GM19468 (cell line): ENCODE measurements around the gene NLGN4Y.

Source experiments
- ATAC-seq: cut with Tn5 transposase; IDR thresholded peaks from one replicate; pipeline ENCODE4 v1.9.1; 2021; ENCODE audit warnings: mild to moderate bottlenecking, moderate library complexity, moderate number of reproducible peaks; ENCODE audit not compliant: unreplicated experiment; ENCODE audit errors: extremely low read depth

The NLGN4Y gene

DNA sequence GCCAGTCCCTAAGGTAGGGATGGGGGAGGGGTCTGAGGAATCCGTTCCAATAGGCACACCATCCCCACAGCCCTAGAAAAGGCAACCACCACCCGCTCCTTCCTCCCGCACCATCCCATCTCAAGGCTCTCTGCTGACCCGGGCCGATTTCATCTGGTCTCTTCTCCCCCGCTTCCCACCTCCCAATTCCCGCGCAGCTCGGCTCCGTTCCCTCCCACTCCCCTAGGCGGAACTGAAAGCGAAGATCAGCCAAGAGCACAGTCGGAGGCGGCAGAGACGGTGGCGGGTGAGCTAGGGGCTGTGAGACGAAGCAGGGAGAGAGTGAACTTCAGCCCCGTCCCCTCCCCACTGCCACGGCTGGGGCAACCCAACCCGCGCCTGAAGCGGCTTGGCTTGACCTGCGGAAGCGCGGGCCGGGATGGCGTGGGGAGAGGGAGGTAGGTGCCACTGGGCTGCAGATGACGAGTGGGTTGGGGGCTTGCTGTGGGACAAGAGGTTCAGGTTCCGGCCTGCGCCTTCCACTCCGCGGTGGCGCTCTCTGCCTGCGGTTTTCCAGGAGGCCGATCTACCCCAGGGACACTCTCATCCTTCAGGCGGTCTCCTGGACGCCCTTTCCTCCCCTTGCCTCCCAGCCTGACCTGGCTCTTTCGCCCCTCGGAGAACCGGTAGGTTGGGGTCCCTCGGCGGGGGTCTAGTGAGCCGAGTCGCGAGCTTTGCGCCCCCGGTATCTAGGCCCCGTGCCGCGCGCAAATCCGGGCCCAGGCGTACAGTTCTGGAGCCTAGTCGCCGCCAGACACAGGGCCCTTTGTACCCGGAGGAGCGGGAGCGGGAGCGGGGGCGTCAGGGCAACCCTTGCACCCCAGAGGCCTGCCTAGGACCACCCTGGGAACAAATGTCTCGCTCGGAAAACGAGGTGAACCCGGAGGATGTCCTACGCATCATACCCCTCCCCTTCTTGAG, at the start of gene NLGN4Y:
NLGN4Y (plus strand) TSS at position 258 of the 960 bp plus-strand sequence. CDS start 97,591 bp downstream, outside the sequence.
- ATAC-seq, result no peak

DNA sequence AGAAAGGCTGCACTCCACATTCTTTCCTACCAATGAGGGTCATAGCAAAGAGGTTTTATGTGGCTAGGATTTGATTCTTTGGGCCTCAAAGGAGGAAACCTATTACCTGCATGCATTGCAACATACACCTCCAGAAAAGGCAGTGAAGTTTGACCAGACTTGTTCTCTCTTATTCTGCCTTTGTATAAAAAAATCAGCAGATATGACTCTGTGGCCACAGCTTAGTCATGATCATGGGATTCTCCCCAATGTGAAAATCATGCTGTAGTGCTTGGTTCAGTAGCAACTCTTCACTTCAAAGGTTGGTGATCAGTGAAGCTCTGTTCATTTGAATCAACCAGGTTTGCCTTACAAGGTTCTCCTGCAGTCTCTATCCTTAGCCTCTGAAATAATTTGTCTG, 38.4 kb upstream of the NLGN4Y start:
- ATAC-seq, result no peak

DNA sequence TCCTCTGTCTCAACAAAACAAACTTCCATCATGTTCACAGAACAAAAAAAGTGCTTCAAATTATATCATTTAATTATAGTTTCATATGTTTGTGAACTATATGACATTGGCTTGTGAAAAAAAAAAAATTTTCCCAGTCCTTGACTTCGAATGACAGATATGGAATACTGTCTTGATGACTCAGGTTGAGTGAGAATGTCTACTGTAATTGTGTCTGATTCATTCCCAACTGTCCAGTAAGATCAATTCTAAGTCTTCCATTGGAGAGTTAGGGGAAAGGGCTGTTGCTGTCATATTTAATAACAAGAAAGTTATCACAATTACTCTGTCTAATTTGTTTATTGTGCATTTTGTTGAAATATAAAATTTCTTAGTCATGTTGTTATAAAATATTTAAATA, 34.1 kb upstream of the NLGN4Y start:
- no peak for ATAC-seq

DNA sequence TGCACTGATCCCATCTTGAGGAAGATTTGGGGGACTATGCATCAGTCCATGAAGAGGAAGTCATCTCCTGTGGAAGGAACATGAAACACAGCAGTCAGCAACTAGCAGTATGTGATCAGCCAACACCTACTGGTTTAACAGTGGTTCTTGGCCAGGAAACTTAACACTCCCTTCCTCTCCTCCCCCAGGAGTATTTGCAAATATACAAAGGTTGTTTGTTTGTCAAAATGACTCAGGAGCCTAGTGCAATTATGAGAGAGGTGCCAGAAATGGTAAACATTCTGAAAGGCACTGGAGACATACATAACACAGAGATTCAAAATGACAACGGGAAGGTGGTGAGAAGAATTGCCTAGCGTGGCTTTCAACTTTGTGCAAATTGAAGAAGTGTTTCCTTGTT, 26.3 kb upstream of the NLGN4Y start:
- no peak for ATAC-seq

DNA sequence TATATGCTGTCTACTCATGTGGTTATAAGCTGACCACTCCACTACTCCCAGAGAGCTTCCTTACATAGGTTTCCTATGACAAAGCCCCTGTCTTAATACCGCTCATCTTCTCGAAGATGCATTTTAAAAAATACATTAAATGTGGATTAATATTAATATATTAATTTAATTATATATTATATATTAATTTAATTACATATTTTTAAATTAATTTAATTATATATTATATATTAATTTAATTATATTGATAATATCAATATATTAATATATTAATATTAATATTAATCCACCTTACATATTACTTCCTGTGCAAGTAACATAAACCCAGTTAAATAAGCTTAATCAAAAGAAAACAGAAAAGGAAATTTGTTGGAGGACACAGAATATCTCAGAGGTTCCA, 19.7 kb upstream of the NLGN4Y start:
- ATAC-seq, result no peak

DNA sequence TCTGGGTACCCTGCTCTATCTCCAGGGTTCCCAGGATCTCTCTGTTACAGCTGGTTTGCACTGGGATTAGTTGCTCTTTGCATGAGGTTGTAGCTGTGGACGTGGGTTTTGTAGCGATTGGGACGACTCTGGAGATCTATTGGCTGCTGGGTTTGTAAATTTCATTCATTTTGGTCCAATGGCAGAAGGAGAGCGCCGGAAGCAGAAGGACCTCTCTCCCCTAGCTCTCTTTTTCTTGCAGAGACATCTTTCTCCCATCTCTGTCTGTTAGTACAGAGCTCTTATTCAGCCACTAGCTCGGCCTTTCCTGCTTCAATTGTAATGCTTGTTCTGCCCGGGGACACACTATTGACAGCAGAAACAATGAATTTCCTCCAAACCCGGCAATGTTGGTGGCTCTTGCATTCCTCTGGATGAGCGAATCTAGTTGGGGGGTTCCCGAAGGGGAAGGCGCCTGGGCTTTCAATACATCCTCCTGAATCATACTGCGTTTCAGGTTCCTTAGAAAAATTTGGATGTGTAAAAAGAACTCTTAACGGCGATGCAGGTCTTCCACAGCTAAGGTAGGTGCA, 1.9 kb upstream of the NLGN4Y start:
- no peak for ATAC-seq

DNA sequence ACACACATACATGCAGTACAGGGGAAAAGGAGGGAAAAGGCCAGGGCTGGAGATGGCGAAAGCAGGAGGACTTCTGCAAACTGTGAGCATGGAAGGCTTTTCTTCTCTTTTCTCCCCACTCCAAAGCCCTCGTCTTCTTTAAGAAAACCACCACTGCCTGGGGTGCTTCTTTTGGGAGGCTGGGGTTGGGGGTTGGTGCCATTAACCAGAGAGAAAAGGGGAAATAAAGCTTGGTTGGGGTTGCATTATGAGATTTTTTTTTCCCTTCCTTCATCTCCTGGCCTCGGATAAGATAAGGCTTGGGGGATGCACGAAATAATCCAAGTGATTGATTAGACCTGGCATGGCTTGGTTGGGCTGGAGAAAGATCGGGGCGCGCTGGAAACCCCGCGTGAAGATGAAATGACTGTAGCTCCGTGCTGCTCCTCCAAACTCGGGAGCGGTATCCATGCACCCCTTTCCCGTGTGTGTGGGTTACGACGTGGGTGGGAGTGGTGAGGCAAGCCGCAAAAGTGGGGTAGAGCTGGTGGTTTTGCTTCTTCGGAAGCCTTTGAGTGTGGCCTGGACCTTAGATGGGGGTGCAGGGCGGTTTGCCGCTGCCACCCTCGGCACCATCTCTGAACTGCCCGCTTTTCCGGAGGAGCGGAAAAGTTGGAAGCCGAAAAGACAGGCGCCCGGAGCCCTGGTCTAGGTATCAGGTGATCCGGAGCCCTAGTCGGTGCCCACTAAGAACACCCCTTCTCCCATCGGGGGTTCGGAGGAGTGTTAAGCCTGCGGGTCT, 648 bp upstream of the NLGN4Y start:
- no peak for ATAC-seq

DNA sequence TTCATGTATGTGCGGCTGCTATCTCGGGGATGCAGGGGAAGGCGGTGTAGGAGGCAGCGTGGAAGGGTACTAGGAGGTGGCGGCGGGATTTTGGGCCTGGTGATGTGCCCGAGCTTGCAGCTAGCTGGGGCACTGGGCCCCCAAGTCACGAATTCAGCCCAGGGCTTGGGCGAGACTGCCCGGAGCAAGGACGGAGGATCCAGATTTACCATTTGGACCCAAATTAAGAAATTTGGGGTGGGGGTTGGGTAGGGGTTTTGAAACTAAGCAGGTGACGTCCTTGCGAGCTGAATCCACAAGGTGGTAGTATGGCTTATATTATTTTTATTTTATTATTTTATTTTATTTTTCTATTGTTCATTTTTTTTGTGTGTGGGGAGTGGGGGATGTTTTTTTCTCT, 986 bp downstream of the NLGN4Y start:
- no peak for ATAC-seq

DNA sequence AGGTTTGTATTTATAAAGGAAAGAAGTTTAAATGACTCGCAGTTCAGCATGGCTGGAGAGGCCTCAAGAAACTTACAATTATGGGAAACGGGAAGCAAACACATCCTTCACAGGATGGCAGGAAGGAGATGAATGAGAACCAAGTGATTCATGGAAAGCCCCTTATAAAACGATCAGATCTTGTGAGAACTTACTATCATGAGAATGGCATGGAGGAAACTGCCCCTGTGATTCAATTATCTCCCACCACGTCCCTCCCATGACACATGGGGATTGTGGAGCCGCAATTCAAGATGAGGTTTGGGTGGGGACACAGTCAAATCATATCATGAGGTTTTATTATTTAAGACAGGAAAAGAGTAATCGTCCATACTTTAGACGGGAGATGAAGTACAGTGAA, 4.0 kb downstream of the NLGN4Y start:
- no peak for ATAC-seq

DNA sequence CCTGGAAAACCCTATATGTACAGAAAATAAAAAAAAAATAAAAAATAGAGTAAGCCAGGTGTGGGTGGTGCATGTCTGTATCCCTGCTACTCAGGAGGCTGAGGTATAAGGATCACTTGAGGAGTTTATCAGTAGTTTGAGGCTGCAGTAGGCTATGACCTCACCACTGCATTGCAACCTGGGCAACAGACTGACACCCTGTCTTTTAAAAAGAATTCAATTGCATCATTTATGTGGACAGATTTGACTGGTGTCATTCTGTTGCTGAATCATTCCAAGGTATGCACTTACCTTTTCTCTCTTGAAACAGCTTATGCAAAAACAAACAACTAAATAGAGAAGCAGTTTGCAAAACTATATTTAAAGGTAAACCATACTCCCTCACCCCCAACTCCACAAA, 12.4 kb downstream of the NLGN4Y start:
- no peak for ATAC-seq

DNA sequence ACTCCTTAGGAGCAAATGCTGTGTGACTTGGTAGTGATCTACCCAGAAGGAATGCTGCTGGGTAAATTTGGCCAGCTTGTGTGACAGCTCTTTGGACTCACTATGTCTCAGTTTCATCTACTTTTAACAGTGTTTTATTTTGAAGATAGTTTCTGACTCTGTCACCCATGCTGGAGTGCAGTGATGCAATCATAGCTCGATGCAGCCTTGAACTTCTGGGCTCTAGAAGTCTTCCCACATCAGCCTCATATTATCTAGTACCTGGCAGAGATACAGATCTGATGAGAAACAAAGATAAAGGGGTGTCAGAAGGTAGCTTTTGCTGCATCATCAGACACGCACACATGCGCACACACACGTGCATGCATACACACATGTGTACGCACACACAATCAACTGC, 19.2 kb downstream of the NLGN4Y start:
- ATAC-seq, result no peak

DNA sequence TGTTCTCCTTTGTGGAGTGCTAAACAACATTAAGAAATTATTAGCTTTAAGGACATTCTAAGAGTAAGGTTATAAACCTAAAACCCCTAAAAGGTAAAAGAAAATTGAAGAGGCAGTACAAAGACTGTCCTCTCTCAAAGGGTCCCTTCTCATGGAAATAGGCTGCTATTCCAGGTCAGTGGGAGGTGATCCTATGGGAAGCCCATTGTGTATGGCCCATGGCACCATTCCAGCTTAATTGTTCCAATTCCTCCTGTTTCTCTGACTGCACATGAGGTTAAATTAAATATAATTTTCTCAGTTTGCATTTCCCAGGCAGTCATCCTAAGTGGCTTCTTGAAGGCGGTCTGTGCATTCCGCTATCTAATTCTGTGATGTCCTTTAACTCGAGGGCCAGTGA, 57.0 kb downstream of the NLGN4Y start:
- no peak for ATAC-seq

DNA sequence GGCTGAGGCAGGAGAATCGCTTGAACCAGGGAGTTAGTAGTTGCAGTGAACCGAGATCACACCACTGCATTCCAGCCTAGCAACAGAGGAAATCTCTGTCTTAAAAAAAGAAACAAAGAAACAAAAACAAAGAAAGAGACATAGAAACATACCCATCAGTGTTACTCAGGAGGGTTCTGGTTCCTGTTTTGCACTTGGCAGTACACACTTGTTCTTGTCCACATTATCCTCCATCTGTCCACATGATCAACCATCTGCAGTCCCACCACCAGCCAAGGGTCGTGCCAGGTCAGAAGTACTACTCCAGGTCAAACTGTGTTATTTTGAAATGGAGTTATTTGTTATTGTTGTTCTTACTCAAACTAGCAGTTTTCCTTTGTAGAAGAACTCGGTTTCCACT, 62.4 kb downstream of the NLGN4Y start:
- ATAC-seq, result no peak

DNA sequence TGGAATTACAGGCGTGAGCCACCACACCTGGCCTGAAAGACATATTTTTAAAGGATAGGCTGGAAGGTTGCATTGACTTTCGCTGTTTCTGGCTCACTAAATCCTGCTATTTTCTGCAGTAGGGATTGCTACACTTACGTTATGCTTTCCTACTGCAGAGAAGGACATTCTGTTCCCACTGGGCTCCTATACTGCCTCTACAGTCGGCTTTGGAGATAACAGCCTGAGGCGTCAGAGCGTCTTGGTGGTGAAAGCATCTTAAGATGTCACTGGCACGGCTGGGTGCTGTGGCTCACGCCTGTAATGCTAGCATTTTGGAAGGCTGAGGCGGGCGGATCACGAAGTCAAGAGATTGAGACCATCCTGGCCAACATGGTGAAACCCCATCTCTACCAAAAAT, 77.0 kb downstream of the NLGN4Y start:
- no peak for ATAC-seq

DNA sequence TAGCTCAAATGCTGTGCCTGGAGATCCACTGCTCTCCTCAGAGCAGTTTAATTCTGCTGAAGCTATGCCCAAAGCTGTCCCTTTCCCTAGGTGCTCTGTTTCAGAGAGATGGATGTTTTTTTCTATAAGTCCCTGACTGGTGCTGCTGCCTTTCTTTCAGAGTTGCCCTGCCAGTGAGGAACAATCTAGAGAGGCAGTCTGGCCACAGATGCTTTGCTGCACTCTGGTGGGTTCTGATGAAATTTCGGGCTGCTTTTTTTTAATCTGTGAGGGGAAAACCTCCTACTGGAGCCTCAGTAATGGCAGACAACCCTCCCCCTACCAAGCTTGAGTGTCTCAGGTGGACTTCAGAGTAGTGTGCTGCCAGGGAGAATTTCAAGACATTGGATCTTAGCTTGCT, 93.3 kb downstream of the NLGN4Y start:
- no peak for ATAC-seq

DNA sequence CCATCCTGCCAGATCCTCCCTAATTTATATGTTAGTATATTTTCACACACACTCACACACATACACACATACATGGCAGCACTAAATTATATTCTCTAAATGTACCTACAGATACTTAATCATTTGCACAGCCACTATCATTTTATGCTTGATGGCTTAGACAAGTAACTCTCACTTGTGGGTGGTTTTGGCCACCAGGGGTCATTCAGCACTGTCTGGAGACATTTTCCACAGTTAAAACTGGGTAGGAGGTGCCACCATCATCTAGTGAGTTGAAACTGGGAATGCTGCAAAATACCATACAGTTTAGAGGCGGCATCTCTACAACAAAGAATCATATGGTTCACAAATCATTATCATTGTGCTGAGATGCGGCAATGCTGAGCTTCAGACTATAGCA, 94.2 kb downstream of the NLGN4Y start:
- no peak for ATAC-seq

DNA sequence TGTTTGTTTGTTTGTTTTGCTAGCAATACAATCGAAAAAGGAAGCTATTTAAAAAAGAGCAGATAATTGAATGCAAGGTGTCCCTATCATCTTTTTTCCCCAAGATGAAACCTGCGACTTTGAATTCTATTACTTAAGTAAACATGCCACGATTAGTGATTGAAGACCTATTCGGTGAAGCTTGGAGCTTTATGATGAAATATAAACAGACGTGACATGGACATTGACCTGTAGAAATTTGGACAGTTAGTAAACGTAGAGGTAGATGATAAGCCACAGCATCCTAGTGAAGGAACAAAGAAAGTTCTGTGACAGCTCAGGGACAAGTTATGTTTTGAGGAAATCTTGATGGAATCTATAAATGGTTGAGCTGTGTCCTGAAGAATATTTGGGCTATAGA, 103.9 kb downstream of the NLGN4Y start:
- no peak for ATAC-seq

DNA sequence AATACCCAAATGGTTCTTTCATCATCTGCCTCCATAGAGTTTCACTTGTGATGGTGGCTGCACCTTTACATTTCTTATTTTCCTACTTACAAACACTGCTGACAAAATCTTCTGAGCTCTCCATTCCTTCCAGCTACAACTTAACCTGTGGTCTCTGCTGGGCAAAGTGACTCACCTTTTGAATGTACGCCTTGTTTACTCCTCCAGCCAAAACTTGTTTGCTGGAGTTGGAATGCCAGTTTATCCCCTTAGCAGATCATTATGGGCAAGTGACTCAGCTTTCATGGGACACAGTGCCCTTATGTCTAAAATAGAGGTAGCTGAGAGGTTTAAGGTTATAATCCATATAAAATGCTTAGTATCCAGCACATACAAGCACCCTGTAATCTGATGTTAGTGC, 107.3 kb downstream of the NLGN4Y start:
- no peak for ATAC-seq

DNA sequence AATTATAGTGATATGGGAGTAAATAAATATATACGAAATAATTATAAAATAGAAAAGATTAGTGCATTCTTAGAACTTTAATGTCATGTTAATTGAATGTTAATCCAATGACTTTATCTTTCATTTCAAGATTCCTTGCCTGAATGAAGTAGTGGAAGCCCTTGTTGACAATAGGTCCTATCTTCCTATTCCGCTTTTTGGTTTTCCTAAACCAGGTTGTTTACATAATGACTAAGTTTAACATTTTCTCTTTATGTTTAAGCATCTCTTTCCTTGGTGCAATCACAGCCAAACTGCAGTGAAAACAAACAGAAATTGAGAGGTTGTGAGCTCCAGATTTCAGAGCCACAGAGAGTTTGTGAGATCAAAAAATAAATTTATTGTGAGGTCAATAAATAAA, 109.4 kb downstream of the NLGN4Y start:
- ATAC-seq, result no peak

DNA sequence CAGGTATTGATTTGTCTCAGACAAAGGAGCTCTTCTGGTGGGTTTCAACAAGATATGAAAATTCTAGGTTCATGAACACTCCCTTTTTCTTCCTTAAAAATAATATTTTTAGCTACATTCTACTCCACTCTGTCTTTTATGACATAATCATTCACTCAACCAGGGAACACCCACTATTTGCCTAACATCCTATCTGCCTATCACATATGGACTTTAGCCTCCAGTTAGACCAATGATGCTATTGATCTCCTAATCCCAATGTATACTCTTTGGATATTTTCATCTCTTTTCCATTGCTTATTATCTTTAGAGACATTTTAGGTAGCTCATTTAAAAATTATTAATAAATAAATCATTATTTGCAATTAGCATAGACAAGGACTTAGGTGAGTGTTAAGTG, 110.6 kb downstream of the NLGN4Y start:
- no peak for ATAC-seq

DNA sequence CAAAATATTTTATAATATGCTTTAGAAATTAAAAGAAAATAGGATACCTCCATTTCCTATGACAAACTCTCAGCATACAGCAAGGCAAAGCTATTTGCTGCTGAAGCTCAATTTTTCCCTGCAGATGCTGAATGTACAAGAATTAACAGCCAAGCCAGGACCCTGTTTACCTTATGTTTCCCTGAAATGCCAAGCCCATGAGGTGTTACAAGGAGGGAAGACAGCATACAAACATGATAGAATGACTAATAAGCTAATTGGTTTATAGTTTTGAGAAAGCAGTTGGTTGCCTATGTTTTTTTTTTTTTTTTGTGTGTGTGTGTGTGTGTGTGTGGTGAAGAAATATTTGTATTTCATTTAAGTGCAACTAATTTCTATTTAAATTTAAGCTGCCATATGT, 113.2 kb downstream of the NLGN4Y start:
- no peak for ATAC-seq
